ENCODE results near the gene ZGLP1. TPM values are rescaled to one million over a fixed set of nuclear protein-coding genes. Genes with fewer than 3 reads are reported as not detected.

The ZGLP1 gene
- total RNA-seq, 1 donor from 2014 or later = 14.9 TPM

DNA sequence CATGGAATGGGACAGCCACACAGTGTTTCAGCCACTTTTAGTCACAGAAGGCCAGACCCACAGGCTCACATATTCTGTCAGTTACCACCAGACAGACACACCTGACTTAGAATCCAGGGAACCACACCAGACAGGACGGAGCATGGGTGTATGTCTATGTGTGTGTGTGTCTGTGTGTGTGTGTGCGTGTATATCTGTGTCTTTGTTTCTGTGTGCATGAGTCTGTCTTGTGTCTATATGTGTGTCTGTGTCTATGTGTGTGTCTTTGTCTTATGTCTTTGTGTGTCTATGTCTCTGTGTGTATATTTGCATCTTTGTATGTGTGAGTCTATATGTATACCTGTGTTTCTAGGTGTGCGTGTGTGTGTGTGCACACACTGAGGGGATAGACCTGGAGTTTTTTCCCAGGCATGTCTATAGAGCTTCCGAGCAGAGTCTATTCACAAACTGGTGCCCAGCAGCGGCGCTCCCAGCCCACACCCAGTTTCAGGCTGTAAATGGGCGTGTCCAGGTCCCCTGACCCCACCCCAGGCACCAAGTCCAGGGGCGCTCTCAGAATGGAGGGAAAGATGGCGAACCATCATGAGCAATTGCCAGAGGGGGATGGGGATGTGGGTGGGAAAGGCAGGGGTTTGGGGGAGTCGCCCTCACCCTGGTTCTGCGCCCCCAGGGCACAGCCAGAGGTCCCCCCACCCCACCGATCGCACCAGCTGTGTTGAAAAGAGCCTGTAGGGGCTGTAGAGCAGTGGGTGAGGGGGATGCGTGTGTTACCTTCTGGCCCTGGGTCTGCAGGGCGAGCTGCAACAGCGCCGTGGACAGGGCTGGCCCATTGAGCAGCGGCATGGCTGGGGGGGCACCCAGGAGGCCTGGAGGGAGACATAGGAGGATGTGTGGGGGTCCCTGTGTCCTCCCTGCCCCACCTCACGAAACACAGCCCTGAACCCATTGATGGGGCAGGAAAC is 12.5 kb upstream of the ZGLP1 start:
- peaks cover 14% of the 10 kb centered on the region for H3K36me3 Mint-ChIP-seq
- TF ChIP-seq, protein P1, sequence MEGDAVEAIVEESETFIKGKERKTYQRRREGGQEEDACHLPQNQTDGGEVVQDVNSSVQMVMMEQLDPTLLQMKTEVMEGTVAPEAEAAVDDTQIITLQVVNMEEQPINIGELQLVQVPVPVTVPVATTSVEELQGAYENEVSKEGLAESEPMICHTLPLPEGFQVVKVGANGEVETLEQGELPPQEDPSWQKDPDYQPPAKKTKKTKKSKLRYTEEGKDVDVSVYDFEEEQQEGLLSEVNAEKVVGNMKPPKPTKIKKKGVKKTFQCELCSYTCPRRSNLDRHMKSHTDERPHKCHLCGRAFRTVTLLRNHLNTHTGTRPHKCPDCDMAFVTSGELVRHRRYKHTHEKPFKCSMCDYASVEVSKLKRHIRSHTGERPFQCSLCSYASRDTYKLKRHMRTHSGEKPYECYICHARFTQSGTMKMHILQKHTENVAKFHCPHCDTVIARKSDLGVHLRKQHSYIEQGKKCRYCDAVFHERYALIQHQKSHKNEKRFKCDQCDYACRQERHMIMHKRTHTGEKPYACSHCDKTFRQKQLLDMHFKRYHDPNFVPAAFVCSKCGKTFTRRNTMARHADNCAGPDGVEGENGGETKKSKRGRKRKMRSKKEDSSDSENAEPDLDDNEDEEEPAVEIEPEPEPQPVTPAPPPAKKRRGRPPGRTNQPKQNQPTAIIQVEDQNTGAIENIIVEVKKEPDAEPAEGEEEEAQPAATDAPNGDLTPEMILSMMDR (IDR thresholded peaks at IDR 0.05; ENCODE audit: unreplicated experiment) = no peak
- no peak for DNase-seq (ENCODE audit: low spot score in 2 of 2, unreplicated experiment in 2 of 2)
- H3K27ac Mint-ChIP-seq = no peak overlapping the region
- no peaks in the 10 kb centered on the region for H3K4me1 Mint-ChIP-seq
- no peaks in the 10 kb centered on the region for H3K9me3 Mint-ChIP-seq
- H3K4me3 Mint-ChIP-seq = no peak overlapping the region
- no peaks in the 10 kb centered on the region for H3K27me3 Mint-ChIP-seq (ENCODE audit: low read depth)

DNA sequence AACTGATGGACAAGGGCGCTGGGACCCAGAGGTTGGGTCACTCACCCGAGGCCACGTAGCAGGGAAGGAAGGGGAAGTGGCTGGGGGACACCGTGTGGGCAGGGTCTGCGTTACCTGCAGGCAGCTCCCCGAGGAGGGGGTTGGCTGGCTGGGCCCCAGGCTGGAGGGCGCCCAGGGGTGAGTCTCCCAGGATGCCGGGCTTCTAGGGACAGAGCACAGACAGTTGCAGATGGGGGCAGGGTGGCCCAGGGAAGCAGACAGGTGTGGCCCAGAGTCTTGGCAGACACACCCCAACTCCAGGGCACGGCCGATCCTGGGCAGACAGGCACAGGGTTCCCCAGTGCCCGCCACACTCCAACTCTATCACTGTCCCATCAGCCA is 11.8 kb upstream of the ZGLP1 start:
- TF ChIP-seq, protein P1 (IDR thresholded peaks at IDR 0.05; ENCODE audit: unreplicated experiment) = no peak
- H3K36me3 Mint-ChIP-seq = peaks cover 14% of the 10 kb centered on the region
- no peaks in the 10 kb centered on the region for H3K9me3 Mint-ChIP-seq
- DNase-seq (ENCODE audit: low spot score in 2 of 2, unreplicated experiment in 2 of 2) = no peak
- no peak overlapping the region for H3K4me3 Mint-ChIP-seq
- H3K4me1 Mint-ChIP-seq = no peaks in the 10 kb centered on the region
- H3K27me3 Mint-ChIP-seq (ENCODE audit: low read depth) = no peaks in the 10 kb centered on the region
- H3K27ac Mint-ChIP-seq = no peak overlapping the region

DNA sequence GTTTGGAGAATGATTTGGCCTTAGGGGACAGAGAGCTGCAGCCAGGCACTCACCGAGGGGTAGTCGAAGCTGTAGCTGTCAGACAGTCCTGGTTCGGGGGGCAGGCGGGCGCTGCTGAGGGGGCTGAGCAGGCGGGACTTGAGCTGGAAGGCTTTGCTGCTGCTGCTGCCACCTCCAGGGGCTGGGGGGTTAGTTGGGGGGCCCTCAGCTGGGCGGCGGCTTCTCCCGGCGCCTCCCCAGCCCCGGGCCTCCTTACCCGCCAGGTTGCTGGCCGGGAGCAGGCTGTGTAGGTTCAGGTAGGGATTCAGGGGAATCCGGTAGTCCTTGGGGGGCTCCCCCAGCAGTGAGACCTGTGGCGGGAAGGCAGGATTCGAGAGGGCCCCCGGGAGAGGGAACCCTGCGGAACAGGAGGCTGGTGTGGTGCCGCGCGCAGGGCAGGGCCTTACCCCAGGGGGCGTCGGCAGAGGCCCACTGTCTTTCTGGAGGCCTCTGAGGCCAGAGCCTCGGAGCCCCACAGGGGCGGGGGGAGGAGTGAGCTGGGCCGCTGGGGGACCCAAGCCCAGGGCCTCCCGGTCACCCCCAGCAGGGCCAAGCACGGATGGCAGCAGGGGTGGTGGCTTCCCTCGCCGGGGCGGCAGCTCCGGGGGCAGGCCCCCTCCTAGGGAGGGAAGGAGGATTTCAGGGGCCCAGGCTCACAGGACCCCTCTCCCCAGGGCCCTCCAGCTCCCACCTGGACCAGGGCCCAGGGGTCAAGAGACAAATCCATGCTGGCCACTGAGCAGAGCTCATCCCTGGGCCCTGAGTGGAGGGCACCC is 11.2 kb upstream of the ZGLP1 start:
- Mint-ChIP-seq H3K36me3 (peaks cover 17% of the 10 kb centered on the region), H3K27ac (no peak overlapping the region), H3K4me1 (peaks cover 5% of the 10 kb centered on the region), H3K4me3 (no peak overlapping the region), H3K9me3 (no peaks in the 10 kb centered on the region), H3K27me3 (ENCODE audit: low read depth) (no peaks in the 10 kb centered on the region)
- no peak for DNase-seq (ENCODE audit: low spot score in 2 of 2, unreplicated experiment in 2 of 2)
- TF ChIP-seq, protein P1 (IDR thresholded peaks at IDR 0.05; ENCODE audit: unreplicated experiment) = no peak

DNA sequence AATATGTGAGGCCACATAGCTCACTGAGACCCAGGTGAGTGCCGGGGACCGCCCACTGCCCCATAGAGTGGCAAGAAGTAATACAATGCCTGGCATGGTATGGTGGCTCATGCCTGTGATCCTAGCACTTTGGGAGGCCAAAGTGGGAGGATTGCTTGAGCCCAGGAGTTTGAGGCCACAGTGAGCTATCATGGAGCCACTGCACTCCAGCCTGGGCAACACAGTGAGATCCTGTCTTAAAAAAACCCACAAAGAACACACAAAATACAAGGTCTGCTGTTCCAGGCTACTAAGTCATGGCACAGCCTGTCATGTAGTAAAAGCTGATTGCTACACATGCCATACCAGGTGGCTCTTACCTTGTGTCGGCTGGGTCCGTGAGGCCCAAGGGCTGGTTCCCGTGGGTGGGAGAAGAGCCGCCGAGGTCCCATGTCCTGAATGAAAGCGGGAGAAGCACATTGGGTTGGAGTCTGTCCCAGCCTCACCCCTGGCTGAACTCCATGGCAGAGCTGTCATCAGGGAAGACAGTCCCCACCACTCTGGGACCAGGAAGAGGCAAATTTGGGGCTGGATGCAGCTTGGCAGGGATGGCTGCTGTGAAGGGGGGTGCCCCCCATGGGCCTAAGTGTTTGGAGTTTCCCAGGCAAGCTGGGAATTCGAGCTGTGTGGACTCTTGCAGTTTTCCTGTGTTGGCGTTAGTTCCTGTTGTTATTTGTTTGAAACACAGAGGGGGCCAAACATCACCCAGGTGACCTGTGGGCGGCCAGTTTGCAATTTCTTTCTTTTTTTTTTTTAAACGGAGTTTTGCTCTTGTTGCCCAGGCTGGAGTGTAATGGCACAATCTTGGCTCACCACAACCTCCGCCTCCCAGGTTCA is 9.4 kb upstream of the ZGLP1 start:
- Mint-ChIP-seq H3K4me3 (no peak overlapping the region), H3K9me3 (no peaks in the 10 kb centered on the region), H3K4me1 (peaks cover 15% of the 10 kb centered on the region), H3K36me3 (peaks cover 17% of the 10 kb centered on the region), H3K27me3 (ENCODE audit: low read depth) (no peaks in the 10 kb centered on the region), H3K27ac (no peak overlapping the region)
- TF ChIP-seq, protein P1 (IDR thresholded peaks at IDR 0.05; ENCODE audit: unreplicated experiment) = no peak
- no peak for DNase-seq (ENCODE audit: low spot score in 2 of 2, unreplicated experiment in 2 of 2)

DNA sequence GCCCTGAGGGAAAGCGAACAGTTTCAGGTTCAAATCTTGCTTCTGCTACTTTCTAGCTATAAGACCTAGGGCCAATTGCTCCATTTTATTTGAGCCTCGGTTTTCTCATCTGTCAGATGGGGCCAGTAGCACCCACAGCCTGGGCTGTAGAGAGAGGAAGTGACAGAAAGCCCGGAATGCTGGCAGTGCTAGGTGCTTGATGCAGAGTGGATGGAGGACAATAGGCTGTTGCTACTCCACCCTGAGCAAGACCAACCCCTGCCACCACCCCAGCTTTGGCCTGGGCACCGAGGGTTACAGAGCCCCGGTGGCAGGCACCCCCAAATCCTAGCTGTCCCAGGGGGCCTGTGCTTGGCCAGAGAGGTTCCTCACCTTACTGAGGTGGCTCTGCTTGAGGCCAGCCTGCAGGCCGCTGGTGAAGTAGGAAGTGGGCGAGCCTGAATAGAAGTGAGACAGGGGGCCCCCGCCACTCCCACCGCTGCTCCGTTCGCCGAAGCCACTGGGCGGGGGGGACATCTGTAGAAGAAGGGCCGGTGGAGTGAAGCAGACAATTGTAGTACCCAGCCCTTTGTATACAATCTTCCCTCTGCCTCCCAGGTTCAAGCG is 8.3 kb upstream of the ZGLP1 start:
- no peak for DNase-seq (ENCODE audit: low spot score in 2 of 2, unreplicated experiment in 2 of 2)
- TF ChIP-seq, protein P1 (IDR thresholded peaks at IDR 0.05; ENCODE audit: unreplicated experiment) = no peak
- no peaks in the 10 kb centered on the region for H3K9me3 Mint-ChIP-seq
- no peaks in the 10 kb centered on the region for H3K27me3 Mint-ChIP-seq (ENCODE audit: low read depth)
- H3K27ac Mint-ChIP-seq = no peak overlapping the region
- peaks cover 20% of the 10 kb centered on the region for H3K36me3 Mint-ChIP-seq
- no peak overlapping the region for H3K4me3 Mint-ChIP-seq
- H3K4me1 Mint-ChIP-seq = peaks cover 15% of the 10 kb centered on the region

Data from mesothelial cell of epicardium (in vitro differentiated cells).